Panc1 (cell line): ENCODE results near the gene ADI1. TPM values are rescaled to one million over a fixed set of nuclear protein-coding genes. Genes with fewer than 3 reads are reported as not detected.

ENCODE experiments used
- ATAC-seq: fragments of 200-7000 bp; cut with Tn5 transposase; 2 replicates; pipeline ENCODE4 v1.9.1; 2020; ENCODE audit warnings: mild to moderate bottlenecking, moderate library complexity
- BruUV-seq: library from RNA; stranded (reverse); fragments of 400-500 nt; replicated peaks from 2 replicates; lab custom pipeline; 2021; lab: Mats Ljungman, UMichigan
- CTCF ChIA-PET: fragments of 300-600 bp; sonication (Branson Sonifier 250); formaldehyde crosslinking; loops from one replicate; lab custom pipeline; 2022; ENCODE audit warnings: antibody characterized with exemption; lab: Charles Lee
- POLR2A ChIA-PET: fragments of 300-600 bp; sonication (Branson Sonifier 250); formaldehyde crosslinking; loops from one replicate; lab custom pipeline; 2022; ENCODE audit warnings: antibody characterized with exemption; lab: Charles Lee
- DNase-seq: peaks from one replicate; pipeline ENCODE4 v3.0.0-alpha.2; 2010; ENCODE audit warnings: low read depth, low spot score
- H3K27ac ChIP-seq: 2 replicates; pipeline ENCODE4 v1.5.1; 2011; ENCODE audit warnings: mild to moderate bottlenecking, low read length, inconsistent platforms
- H3K27me3 ChIP-seq: fragments of 200-500 bp; sonication (Bioruptor generic); 2 replicates; pipeline ENCODE4 v1.6.0; 2014; ENCODE audit warnings: low read length, inconsistent platforms; ENCODE audit not compliant: control insufficient read depth, insufficient read depth
- H3K36me3 ChIP-seq: fragments of 200-500 bp; sonication (Bioruptor generic); 2 replicates; pipeline ENCODE4 v1.5.1; 2014; ENCODE audit warnings: inconsistent platforms, mild to moderate bottlenecking, low read length, moderate library complexity; ENCODE audit not compliant: control insufficient read depth, insufficient read depth
- H3K4me1 ChIP-seq: 2 replicates; pipeline ENCODE4 v1.5.1; 2011; ENCODE audit warnings: inconsistent platforms, mild to moderate bottlenecking, low read length, moderate library complexity; ENCODE audit not compliant: control insufficient read depth, insufficient read depth
- H3K4me3 ChIP-seq, 2 experiments: 2 replicates each; pipeline ENCODE4 v1.5.1; 2011 to 2012; ENCODE audit warnings: low read depth in 2 of 2, low read length in 2 of 2, mild to moderate bottlenecking in 2 of 2, inconsistent platforms in 1 of 2, moderate library complexity in 1 of 2
- H3K9me3 ChIP-seq: fragments of 200-500 bp; sonication (Bioruptor generic); 2 replicates; pipeline ENCODE4 v1.5.1; 2014; ENCODE audit warnings: low read depth, mild to moderate bottlenecking, inconsistent platforms, low read length, moderate library complexity; ENCODE audit not compliant: control insufficient read depth, insufficient read depth
- POLR2AphosphoS5 ChIP-seq: IDR thresholded peaks from 2 replicates; pipeline ENCODE4 v1.6.1; 2012; ENCODE audit warnings: mild to moderate bottlenecking, low read depth, low read length, moderate library complexity
- REST ChIP-seq, 2 experiments: IDR thresholded peaks; 2 replicates each; pipeline ENCODE4 v1.6.1; 2011 to 2012; ENCODE audit warnings: low read depth in 2 of 2, control low read depth in 1 of 2, low read length in 1 of 2, mild to moderate bottlenecking in 1 of 2, moderate library complexity in 1 of 2; ENCODE audit not compliant: insufficient read depth in 1 of 2
- SIN3A ChIP-seq: IDR thresholded peaks from 2 replicates; pipeline ENCODE4 v1.6.1; 2012; ENCODE audit warnings: low read depth, mild to moderate bottlenecking, low read length, moderate library complexity, borderline replicate concordance; ENCODE audit not compliant: insufficient read depth
- TCF7L2 ChIP-seq: IDR thresholded peaks from 2 replicates; pipeline ENCODE4 v1.6.1; 2011; ENCODE audit warnings: mild to moderate bottlenecking, low read depth, low read length, inconsistent platforms
- in situ Hi-C: cut with HindIII; loops from 2 replicates; pipeline ENCODE4 v1.10.0; 2016; ENCODE audit warnings: low sequenced_read_pairs, low pct_unique_long_range_greater_than_20kb
- intact Hi-C: fragments of 100-400 bp; cut with micrococcal nuclease; formaldehyde crosslinking; loops from one replicate; pipeline ENCODE4 v1.10.0; 2022; ENCODE audit not compliant: unreplicated experiment
- total RNA-seq: library from RNA; stranded (reverse); gene quantifications from one replicate; pipeline ENCODE4 v1.2.1, GENCODE V29; 2021; ENCODE audit not compliant: unreplicated experiment
- TF ChIP-seq, protein P1 (sequence below): fragments of 450-650 bp; IDR thresholded peaks from 2 replicates; pipeline ENCODE4 v1.5.1; 2017; ENCODE audit warnings: mild to moderate bottlenecking

The ADI1 gene
- total RNA-seq, 1 experiment from 2014 or later, result 42.9 TPM

DNA sequence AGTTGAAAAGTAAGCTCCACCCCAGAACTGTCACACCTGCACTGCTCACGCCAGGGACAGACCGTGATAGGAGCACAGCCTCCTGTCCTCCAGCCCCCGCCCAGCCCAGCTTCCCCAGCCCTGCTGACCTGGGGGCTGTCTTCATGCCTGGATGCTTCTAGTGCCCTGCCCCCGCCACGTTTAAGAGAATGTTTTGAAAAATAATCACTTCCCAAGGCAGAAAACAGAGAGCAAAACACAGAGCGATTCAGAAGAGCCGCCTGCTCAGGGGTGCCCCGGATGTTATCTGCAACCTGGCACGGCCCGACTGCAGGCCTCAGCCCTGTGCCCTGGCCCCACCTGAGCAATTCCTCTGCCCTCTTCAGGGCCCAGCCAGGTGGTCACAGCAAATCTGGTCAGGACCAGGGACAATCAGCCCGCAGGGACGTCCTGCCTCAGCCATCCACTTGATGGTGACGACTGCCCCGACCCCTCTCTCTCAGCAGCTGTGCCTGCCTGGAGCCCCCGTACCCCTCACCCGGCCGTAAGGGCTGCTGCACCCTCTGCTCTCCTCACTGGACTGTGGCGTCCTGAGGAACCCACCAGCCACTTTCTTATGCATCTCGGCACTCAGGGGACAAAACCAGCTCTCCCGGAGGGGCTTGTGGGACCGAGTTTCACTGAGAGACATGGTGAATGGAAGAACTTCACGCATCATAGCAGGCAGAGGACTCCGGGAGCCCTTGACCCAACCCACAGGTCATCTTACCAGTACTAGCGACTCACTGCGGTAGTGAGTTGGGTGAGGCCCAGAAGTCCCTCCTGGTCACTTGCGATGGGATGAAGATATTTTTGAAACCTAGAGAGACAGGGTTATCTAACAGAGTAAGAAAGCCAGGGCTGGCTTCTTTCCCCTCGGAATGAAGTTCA lies 30.2 kb downstream of the ADI1 start:
- ChIA-PET POLR2A (no interaction called here), CTCF (interaction anchor here (0.7 kb wide), 1 partner anchor 23 kb away, joined by 3 read pairs; no protein-coding TSS in a partner anchor)
- Histone ChIP-seq H3K4me3 (no peak overlapping the region), H3K36me3 (no peaks in the 10 kb centered on the region), H3K27ac (no peak overlapping the region), H3K4me1 (no peaks in the 10 kb centered on the region), H3K9me3 (no peaks in the 10 kb centered on the region), H3K27me3 (no peaks in the 10 kb centered on the region)
- in situ Hi-C loops (no loop called here), intact Hi-C loops (no loop called here)
- no peak for ATAC-seq
- no TSS peak for BruUV-seq
- TF ChIP-seq, protein P1, sequence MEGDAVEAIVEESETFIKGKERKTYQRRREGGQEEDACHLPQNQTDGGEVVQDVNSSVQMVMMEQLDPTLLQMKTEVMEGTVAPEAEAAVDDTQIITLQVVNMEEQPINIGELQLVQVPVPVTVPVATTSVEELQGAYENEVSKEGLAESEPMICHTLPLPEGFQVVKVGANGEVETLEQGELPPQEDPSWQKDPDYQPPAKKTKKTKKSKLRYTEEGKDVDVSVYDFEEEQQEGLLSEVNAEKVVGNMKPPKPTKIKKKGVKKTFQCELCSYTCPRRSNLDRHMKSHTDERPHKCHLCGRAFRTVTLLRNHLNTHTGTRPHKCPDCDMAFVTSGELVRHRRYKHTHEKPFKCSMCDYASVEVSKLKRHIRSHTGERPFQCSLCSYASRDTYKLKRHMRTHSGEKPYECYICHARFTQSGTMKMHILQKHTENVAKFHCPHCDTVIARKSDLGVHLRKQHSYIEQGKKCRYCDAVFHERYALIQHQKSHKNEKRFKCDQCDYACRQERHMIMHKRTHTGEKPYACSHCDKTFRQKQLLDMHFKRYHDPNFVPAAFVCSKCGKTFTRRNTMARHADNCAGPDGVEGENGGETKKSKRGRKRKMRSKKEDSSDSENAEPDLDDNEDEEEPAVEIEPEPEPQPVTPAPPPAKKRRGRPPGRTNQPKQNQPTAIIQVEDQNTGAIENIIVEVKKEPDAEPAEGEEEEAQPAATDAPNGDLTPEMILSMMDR, result no peak
- TF ChIP-seq POLR2AphosphoS5 (no peak), REST (IDR thresholded peaks at IDR 0.05; ENCODE audit: insufficient read depth in 1 of 2, low read depth in 2 of 2, low read length in 1 of 2) (no peak), SIN3A (no peak), TCF7L2 (no peak)
- DNase-seq, result no peak

DNA sequence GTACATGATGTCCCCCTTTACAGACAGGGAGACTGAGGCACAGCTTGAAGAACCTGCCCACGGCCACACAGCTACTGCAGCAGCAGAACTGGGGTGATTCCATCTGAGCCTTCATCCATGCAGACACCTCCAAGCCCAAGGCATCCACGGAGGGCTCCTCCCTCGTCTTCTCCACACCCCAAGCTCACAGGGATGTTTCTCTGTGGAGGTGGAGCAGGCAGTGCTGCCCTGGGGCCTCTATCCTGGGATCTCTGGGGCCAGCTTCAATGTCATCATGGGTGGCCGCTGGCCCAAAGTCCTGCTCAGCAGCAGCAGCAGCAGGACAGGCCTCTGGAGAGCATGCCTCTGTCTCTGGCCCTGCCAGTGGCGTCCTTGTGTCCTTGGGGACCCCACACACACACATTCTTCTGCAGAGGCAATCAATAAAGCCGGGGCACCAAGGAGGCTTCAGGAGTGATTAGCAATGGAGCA lies 31.2 kb downstream of the ADI1 start:
- no peaks in the 10 kb centered on the region; the same call in 1 of the 2 replicates for H3K4me1 ChIP-seq
- no peaks in the 10 kb centered on the region for H3K36me3 ChIP-seq
- H3K9me3 ChIP-seq, result no peaks in the 10 kb centered on the region
- TF ChIP-seq POLR2AphosphoS5 (no peak), SIN3A (no peak), REST (IDR thresholded peaks at IDR 0.05; ENCODE audit: insufficient read depth in 1 of 2, low read depth in 2 of 2, low read length in 1 of 2) (no peak), TCF7L2 (no peak)
- TF ChIP-seq, protein P1, result no peak
- H3K4me3 ChIP-seq, result no peak overlapping the region
- in situ Hi-C loops, result no loop called here
- intact Hi-C loops, result no loop called here
- no TSS peak for BruUV-seq
- H3K27ac ChIP-seq, result no peak overlapping the region
- ChIA-PET POLR2A (no interaction called here), CTCF (no interaction called here)
- DNase-seq (no peak), ATAC-seq (no peak)
- no peaks in the 10 kb centered on the region for H3K27me3 ChIP-seq
